Right renal pelvis (tissue), 4 donors: ENCODE measurements around the gene SPDYE8. TPM values are rescaled to one million over a fixed set of nuclear protein-coding genes. Genes with fewer than 3 reads are reported as not detected.
"Not testable (repeated sequence)": the region's sequence is repeated elsewhere in the genome, so short reads cannot be mapped to it uniquely, and the experiment has no call there.

ENCODE experiments used
- DNase-seq, 4 donors: peaks; one replicate each; pipeline ENCODE4 v3.0.0-alpha.2; 2013; ENCODE audit warnings: low read depth in 4 of 4, low spot score in 3 of 4, missing footprints in 1 of 4
- polyA plus RNA-seq, 4 donors: library from polyadenylated mRNA; unstranded; fragments of 120-200 nt; gene quantifications; one replicate each; pipeline ENCODE4 v1.2.1, GENCODE V29; 2013; ENCODE audit not compliant: insufficient read length in 4 of 4

The SPDYE8 gene, protein sequence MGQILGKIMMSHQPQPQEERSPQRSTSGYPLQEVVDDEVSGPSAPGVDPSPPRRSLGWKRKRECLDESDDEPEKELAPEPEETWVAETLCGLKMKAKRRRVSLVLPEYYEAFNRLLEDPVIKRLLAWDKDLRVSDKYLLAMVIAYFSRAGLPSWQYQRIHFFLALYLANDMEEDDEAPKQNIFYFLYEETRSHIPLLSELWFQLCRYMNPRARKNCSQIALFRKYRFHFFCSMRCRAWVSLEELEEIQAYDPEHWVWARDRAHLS
- polyA plus RNA-seq, result under 1 TPM; 0.15 to 0.29 (median 0.28) TPM

DNA sequence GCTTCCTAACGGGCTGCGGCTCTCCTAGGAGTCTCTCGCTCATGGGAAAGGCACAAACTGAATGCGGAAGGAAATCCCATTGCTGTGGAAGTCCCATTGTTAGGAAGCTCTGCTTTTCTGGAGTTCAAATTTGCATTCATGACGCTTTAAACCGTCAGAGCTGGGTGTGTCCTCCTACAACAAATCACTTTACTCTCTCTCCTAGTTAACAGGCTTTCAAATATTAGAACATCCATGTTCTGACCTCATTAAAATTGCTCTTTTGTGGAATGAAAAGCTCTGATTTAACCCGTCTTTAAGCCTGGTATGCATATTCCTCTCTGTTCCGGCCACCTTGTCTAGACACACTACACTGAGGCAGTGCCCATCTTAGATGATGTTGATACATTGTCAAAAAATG, at the start of gene SPDYE8:
SPDYE8 (minus strand) TSS at position 101 of the 400 bp plus-strand sequence. CDS start 1,800 bp downstream, outside the sequence.
- DNase-seq, result not testable (repeated sequence)

DNA sequence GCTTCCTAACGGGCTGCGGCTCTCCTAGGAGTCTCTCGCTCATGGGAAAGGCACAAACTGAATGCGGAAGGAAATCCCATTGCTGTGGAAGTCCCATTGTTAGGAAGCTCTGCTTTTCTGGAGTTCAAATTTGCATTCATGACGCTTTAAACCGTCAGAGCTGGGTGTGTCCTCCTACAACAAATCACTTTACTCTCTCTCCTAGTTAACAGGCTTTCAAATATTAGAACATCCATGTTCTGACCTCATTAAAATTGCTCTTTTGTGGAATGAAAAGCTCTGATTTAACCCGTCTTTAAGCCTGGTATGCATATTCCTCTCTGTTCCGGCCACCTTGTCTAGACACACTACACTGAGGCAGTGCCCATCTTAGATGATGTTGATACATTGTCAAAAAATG, 28.2 kb upstream of the SPDYE8 start, which contains the start of gene SPDYE11:
SPDYE11 (minus strand) TSS at position 101 of the 400 bp plus-strand sequence. CDS start 1,800 bp downstream, outside the sequence.
- not testable (repeated sequence) for DNase-seq

DNA sequence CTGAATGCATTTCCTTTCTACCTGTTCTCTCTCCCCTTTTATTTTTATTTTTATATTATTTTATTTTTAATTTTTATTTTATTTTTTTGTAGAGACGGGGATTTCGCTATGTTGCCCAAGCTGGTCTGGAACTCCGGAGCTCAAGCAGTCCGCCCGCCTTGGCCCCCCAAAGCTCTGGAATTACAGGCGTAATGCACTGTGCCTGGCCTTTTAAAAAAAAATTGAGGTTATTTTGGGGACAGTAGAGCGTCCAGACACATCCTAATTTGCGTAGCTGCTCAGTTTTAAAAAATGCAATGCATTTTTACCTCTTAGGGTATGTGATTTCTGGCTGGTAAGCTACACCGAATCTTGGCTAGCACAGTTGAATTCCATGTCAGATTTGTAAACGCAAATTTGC, 23.1 kb downstream of the SPDYE8 start:
- not testable (repeated sequence) for DNase-seq

DNA sequence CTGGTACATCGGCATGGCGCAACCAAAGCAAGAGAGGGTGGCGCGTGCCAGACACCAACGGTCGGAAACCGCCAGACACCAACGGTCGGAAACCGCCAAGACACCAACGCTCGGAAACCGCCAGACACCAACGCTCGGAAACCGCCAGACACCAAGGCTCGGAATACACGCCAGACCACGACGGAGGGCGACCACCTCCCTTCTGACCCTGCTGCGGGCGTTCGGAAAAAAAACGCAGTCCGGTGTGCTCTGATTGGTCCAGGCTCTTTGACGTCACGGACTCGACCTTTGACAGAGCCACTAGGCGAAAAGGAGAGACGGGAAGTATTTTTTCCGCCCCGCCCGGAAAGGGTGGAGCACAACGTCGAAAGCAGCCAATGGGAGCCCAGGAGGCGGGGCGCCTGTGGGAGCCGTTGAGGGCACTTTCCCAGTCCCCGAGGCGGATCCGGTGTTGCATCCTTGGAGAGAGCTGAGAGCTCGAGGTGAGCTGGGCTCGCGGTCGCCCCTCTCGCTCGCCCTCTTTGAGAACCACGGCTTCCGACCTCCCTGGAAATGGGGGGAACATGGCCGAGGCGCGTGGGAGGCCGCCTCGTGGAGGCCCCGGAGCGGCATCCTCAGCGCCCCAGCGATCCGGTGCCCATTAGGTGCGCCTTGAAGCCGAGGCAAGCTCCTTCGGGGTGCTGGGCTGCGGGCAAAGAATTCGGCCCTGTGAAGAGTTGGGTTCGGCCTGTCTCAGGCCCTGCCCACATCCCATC, 23.7 kb downstream of the SPDYE8 start:
- DNase-seq, result peak in 3 of 4 donors; percentile 69 to 78 (median 72)

DNA sequence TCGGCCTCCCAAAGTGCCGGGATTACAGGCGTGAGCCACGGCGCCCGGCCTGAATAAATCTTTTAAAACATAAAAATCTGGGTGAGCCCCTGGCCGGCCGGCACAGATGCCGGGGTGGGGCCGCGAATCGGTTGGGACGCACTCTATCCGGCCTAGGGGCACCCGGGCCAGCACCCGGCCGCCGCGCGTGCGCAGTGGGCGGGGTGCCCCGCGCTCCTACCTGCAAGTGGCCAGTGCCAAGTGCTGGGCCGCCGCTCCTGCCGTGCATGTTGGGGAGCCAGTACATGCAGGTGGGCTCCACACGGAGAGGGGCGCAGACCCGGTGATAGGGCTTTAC, 24.2 kb downstream of the SPDYE8 start:
- not testable (repeated sequence) for DNase-seq

DNA sequence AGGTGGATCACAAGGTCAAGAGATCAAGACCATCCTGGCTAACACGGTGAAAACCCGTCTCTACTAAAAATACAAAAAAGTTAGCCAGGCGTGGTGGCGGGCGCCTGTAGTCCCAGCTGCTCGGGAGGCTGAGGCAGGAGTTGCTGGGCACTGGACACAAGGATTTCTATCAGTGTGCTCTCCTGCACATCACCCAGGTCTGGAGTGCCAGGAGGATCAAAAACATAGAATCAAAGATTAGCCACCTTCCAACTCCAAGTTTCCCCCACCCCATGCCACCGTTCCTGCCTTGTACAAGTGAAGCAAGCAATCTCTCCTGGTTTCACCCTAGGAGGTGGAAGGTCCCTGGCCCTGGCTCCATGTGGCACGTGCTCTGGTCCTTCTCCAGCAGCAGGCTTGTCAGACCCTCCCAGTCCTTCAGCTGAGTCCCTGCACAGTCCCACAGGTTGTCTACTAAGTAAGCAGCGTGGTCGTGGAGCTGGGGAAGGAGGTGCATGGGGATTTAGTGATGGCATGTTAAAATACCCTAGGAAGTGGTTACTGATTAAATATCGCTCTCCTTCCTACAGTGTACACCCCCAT, 31.6 kb downstream of the SPDYE8 start:
- DNase-seq, result not testable (repeated sequence)

DNA sequence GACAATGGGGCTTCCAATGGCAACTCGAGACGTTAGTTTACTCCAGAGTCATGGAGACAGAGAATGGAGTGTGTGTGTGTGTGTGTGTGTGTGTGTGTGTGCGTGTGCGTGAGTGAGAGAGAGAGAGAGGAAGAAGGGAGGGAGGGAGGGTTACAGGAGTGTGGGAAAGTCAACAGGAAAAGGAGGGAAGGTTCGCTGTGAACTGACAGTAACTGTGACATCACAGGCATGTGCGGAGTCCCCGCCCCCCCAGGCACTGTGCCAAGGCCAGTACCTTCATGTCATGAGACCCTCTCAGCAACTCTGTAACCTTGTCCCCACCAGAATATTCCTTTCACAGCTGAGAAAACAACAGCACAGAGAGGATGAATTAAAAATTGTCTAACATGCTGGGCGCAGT, 32.1 kb downstream of the SPDYE8 start:
- not testable (repeated sequence) for DNase-seq

DNA sequence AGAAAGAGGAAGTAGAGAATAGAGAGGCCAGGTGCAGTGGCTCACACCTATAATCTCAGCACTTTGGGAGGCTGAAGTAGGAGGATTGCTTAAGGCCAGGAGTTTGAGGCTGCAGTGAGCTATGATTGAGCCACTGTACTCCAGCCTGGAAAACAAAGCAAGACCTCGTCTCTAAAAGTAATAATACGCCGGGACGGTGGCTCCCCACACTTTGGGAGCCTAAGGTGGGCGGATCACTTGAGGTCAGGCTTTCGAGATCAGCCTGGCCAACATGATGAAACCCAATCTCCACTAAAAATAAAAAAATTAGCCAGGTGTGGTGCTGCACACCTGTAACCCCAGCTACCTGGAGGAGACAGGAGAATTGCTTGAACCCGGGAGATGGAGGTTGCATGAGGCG, 34.1 kb downstream of the SPDYE8 start:
- not testable (repeated sequence) for DNase-seq

DNA sequence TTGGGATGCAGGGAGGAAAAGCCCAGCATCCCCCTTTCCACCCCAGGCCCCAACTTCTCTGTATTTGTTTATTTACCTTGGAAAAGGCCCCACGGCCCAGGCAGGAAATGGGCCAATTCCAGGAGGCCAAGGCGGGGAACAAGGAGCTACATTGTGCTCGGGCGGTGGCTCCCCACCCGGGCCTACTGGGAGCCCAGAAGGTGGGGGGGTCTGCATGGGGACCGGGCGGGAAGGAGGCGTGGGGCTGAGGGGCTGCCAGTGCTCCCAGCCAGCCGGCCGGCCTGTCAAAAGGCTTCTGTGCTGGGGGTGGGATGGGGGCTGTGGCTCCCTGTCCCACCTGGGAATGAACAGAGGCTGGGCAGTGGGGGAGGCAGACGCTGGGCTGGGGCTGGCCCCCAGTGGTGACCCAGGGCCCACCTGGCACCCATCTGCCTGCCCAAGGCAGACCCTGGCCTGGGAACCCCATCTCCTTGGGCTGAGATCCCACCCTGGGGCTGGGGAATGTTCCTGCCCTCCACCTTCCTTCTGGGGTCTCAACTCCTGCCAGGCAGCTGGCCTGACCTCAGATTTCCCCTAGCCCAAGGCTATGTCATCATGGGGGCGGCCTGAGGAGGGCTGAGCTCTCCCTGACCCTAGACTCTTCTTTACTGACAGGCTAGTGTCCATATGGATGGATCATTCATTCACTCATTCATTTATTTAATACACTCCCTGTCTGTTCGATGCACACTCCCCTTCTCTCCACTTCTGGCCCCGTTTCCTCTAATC, 39.2 kb downstream of the SPDYE8 start:
- DNase-seq, result not testable (repeated sequence)

DNA sequence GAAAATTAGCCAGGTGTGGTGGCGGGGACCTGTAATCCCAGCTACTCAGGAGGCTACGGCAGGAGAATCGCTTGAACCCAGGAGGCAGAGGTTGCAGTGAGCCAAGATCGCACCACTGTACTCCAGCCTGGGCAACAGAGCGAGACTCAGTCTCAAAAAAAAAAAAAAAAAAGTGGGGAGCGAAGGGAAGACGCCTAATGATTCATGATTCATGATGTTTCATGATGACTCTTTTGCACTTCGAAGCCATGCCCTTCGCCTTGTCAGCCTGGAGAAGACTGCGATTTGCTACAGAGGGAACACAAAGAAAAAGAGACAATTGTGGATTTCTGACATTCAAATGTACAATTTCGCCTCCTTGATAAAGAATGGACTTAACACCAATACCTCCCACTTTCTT, 47.5 kb downstream of the SPDYE8 start:
- not testable (repeated sequence) for DNase-seq

DNA sequence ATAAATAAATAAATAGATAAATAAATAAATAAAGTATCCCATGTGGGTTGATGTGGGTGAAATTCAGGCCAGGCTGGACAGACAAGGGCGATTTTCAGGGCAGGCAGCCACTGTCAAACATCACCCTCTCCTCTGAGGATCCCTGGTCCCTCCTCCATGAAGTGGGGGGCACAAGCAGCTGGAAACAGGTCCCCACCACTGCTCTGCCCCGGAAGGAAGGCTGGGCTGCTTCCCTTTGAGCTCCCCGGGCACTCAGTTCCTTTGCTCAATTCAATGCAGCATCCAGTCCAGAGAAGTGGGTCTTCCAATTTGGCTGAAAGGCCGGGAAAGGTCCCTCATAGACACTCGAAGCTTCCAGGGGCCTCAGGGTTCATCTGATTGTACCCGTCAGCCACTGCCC, 49.2 kb downstream of the SPDYE8 start:
- not testable (repeated sequence) for DNase-seq

DNA sequence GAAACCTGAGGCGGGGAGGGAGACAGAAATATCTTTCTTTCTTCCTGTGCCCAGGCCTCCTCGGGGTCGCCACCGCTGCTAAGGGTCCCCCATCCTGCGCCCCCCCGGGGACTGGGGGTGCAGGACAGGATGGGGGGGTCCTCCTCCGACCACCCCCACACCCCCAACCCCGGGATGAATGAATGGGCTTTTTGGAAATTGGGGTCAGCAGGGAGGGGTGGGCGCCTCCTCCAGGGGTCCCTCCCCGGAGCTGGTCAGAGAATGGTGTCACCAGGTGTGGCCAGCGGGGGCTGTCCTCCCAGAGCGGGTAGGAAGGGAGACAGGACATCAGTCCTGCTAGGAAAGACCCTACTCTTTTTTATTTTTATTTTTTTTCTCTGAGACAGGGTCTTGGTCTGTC, 53.1 kb downstream of the SPDYE8 start:
- not testable (repeated sequence) for DNase-seq

DNA sequence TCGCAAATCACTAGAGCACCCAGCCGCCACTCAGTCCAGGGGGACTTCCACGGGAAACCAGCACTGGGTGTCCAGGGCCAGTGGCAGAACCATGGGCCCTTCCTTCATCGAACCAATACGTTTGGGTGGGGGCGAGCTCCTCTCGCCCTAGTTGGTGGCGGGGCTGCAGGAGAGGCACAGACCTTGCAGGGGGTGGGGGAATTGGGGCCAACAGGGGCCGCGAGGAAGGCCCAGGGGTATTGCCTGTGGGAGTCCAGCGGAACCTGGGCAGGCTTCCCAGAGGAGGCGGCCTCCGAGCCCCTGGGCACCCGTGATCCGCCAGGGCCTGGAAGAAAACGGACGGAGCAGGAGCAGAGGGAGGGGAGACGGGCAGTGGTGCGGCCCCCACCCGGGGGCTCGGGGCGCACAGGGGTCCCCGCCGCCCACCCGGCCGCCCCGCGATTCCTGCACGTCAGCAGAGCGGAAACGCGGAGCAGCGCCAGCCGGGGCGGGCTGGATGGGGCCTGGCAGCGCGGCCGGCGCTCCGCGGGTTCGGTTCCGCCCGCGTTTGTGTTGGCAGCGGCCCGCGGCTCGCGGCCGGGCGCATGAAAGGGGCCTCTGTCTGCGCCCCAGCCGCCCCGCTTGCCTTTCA, 53.8 kb downstream of the SPDYE8 start:
- DNase-seq, result not testable (repeated sequence)

DNA sequence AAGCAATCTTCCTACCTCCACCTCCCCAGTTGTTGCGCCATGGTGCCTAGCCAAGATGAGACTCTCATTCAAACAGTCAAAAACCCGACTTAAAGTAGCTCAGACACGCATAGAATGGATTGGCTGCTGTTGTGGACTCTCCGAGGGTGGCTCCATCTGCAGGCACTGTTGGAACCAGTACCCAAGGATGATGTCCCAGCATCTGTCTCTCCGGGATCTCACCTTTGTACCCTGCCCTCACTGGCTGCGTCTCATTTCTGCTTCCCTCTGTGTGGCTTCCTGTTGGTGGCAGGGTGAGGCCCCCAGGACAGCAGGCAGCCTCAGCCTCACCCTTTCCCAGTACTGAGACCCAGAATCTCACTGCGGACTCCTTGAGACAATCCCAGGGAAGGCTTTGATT, 54.8 kb downstream of the SPDYE8 start:
- DNase-seq, result not testable (repeated sequence)

DNA sequence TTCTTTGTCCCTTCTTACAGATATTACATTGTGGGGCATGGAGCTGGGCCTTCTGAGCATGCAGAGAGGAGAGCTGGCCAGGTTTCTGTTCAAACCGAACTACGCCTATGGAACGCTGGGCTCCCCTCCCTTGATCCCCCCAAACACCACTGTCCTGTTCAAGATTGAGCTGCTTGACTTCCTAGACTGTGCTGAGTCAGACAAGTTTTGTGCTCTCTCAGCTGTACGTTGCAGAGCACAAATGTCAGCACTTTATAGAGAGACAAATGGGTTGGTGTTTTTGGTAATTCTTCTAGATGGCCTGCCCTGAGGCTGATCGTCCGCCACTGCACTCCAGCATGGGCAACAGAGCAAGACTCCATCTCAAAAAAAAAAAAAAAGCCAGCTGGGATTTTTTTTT, 58.1 kb downstream of the SPDYE8 start:
- not testable (repeated sequence) for DNase-seq

Other genes starting within 250 kb of the SPDYE8 start
- gene TYW1B, start 201.6 kb downstream of the SPDYE8 start, polyA plus RNA-seq, result 1 to 10 TPM; 2.9 to 8.0 (median 3.2) TPM
- 10 to 100 TPM; 37.3 to 46.5 (median 44.4) TPM for gene POM121, start 104.7 kb downstream of the SPDYE8 start, polyA plus RNA-seq
- 1 to 10 TPM in 2 of 4 donors, under 1 TPM in 2; 0.57 to 1.3 (median 0.94) TPM for gene TRIM74, start 60.3 kb downstream of the SPDYE8 start, polyA plus RNA-seq
- under 1 TPM; 0.18 to 0.97 (median 0.29) TPM for gene SPDYE11, start 28.1 kb upstream of the SPDYE8 start, polyA plus RNA-seq
- gene SPDYE9, start 56.3 kb upstream of the SPDYE8 start, polyA plus RNA-seq, result under 1 TPM; 0.18 to 0.97 (median 0.29) TPM